Uterus (tissue), 2 donors: Measurements from ENCODE around the gene CLK2.

Source experiments
- CTCF ChIP-seq, 4 experiments: fragments of 200-600 bp in 2 of 4; fragments of 450-650 bp in 2 of 4; sonication (generic) in 2 of 4; IDR thresholded peaks; one replicate each; pipeline ENCODE4 v1.5.1; 2016 to 2019; ENCODE audit warnings: antibody characterized with exemption in 4 of 4, mild to moderate bottlenecking in 2 of 4, moderate library complexity in 1 of 4
- POLR2A ChIP-seq, 2 donors: fragments of 450-650 bp; IDR thresholded peaks; one replicate each; pipeline ENCODE4 v1.6.1; 2016; ENCODE audit warnings: antibody characterized with exemption in 2 of 2, mild to moderate bottlenecking in 1 of 2, moderate library complexity in 1 of 2

DNA sequence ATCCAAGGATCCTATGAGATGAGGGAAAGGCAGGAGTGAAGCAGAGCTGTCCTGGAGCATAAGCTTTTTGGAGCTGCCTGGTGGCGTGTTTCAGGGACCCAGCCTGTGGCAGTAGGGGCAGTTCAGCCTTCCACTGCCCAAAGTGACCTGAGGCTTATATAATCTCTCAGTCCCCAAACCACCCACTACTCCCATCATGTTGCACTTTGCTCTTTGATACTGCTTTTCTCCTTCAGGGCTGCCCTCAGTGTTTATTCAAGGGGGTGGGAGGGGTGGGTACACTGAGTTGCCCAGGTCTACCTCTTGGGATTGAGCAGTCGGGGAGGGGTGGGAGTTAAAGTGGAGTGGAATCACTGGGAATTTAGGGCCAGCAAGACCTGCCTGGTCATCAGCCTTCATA is 13.2 kb upstream of the CLK2 start:
- TF ChIP-seq CTCF (IDR thresholded peaks at IDR 0.05) (no peak), POLR2A (IDR thresholded peaks at IDR 0.05) (no peak)
